ENCODE measurements around the gene EREG.
"Not testable (repeated sequence)": the region's sequence is repeated elsewhere in the genome, so short reads cannot be mapped to it uniquely, and the experiment has no call there.

The EREG gene

DNA sequence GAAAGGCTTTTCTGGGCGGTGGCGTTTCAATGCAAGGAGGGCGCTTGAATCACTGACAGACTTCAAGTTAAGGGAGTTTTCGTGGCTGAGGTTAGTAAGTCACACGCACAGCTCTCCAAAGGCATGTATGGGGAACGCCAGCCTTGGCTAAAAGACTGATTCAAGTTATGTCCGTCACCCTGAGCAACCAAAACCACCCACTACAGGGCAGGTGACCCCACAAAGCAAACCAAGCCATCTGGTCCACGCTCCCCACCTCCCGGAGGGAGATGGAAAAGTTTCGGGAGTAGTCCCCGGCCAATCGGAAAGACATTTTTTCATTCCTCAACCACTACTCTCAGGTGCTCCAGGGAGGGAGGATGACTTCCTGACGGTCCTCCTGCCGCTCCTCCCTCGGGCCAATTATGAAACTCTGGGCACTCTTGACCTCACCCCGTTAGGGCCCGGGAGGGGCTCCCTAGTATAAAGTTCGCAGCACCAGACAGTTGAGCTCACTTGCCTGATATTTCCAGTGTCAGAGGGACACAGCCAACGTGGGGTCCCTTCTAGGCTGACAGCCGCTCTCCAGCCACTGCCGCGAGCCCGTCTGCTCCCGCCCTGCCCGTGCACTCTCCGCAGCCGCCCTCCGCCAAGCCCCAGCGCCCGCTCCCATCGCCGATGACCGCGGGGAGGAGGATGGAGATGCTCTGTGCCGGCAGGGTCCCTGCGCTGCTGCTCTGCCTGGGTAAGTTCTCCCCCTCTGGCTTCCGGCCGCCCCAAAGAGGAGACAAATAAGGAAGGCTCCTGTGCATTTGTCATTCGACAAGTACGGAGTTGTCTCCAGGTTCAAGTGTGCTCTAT is at the start of gene EREG:
TSS of gene EREG (plus strand) at position 494 of the 840 bp plus-strand sequence. CDS start at position 658, 164 bp downstream.
- DNase-seq, result no peak

DNA sequence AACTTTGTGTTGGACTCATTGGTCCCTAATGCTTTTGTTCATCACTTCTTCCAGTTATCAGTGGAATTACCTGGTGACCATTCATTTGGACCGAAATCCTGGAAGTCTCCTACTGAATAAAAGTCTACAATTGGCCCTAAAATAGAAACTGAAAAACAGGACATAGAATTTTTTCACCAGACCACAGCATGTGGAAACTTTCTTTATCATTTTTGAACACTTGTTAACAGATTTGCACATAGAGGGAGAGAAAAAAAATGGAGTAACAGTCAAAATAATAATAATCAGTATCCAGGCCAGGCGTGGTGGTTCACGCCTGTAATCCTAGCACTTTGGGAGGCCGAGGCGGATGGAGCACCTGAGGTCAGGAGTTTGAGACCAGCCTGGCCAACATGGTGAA is 49.6 kb upstream of the EREG start:
- DNase-seq, result no peak

DNA sequence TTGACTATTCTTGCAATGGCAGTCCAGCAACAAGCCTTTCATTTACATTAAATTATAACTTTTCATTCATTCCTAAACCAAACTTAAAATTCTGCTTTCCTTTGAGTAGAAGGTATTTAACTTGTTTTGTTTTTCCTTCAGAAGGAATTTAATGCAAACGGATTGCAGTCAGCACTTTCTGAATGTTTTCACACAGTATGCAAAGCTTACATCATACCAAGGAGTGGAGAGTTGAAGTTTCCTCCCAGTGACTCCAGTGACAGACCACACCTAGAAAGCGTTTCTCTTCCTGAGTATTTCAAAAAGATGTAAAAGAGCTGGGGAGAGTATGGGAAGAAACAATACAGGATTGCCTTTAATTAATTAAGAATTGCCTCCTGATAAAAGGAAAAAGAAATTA is 48.5 kb upstream of the EREG start:
- no peak for DNase-seq

- no peak for DNase-seq
These were observed 47.2 kb upstream of the EREG start for GRCh38 chr4:74317616-74318246.

DNA sequence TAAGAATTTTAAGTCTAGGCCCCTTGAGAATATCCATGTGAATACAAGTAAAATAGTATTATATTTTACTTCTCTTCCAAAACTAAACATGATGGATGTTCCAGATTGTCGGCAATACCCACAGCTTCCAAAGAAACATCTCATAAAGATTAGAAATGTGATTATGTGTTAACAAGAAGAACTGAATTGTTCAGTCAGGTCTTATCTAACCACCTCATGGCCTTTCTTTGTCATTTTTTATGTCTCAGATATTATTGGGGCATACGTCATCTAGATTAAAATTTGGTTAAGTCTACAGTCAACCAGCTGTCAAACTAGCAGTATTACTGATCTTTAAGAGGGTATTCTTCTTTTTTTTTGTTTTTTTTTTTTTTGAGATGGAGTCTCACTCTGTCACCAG is 46.7 kb upstream of the EREG start:
- DNase-seq, result no peak

- no peak for DNase-seq
These were observed 45.5 kb upstream of the EREG start for GRCh38 chr4:74319470-74319869.

- DNase-seq, result no peak
These were observed 44.3 kb upstream of the EREG start for GRCh38 chr4:74320559-74321118.

DNA sequence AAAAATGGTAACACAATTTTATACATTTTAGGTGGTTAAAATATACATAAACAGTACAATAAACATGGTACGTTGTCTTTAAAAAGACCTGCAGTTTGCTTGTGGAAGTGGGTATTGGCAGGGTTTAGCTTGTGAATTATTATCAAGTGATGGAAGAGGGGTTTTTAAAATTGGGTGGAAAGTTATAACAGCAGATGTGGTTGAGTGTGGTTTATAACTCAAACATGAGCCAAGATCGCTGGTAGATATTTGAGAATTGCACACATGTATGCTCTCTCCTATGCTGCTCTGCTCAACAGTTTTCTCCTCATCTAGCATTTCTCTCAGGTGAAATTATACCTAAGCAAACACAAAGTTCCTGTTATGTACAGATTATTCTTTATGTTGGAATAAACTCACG is 42.6 kb upstream of the EREG start:
- no peak for DNase-seq

DNA sequence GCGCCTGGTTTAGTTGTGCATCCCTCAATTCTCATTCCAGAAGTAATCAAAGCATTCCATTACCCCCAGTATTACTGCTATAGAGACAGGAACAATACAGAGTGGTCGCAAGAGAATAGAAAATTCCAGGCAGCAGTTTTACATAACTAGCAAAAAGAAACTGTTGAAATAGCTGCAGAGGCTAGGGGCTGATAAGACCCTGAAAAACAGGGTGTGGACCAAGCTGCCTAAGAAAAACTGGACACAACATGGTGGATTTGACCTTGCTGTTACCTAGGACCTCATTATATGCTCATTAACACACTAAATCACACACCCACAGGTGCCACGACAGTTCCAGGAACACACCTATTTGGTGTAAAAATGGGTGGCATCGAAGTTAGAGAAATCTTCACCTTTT is 41.3 kb upstream of the EREG start:
- DNase-seq, result no peak

DNA sequence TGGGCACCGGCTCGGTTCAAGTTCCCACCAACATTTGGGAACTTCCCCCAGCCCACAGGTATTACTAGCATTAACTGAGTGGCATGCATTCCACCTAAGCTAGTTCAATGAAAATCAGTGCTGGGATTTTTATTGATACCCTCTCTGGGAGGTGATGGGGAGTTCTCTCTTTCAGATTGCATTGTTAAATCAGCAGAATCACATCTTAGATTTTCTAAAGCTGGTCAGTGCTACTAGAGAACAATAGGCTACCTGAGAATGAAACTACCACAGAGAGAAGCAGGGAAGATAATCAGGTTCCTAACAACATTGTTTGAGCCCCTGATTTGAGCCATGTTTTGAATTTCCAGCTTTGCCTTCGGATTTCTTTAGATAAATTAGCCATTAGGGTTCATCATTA is 40.7 kb upstream of the EREG start:
- DNase-seq, result no peak

DNA sequence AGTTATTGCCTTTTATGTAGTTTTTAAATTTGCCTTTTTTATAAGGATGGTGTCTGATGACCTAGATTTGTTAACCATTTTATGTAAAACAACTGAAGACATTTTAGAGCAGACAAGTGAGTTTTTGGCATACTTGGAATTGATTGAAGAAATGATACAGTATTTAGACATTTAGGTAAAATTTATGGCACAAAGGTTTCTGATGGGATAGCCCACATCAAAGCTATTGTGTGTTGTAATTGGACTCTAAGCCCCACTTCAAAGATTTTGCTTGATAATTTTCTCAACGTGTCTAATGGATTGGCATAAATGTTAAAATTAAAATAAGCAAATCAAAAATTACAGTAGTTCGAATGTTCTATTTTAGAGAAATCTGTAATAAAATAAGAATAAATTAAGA is 39.1 kb upstream of the EREG start:
- no peak for DNase-seq

GRCh38 chr4:74327762-74328161 is 37.2 kb upstream of the EREG start:
- no peak for DNase-seq

- DNase-seq, result no peak
These were observed 36.4 kb upstream of the EREG start for GRCh38 chr4:74328501-74328900.

DNA sequence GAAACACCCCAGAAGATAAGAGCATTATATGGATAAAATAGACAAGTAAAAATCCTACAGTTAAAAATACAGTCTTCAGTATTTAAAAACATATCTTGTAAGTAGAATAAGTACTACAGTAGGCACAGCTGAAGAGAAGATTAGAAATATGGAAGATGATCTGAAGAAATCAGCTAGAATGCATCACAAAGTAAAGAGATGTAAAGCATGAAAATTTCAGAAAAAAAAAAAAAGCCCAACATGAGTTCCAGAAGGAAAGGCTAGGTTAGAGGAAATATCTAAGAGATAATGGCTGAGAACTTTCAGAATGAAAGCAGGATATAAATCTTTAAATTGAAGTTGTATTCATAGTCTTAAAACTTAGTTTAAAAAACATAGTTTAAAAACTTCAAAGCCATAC is 35.6 kb upstream of the EREG start:
- no peak for DNase-seq

DNA sequence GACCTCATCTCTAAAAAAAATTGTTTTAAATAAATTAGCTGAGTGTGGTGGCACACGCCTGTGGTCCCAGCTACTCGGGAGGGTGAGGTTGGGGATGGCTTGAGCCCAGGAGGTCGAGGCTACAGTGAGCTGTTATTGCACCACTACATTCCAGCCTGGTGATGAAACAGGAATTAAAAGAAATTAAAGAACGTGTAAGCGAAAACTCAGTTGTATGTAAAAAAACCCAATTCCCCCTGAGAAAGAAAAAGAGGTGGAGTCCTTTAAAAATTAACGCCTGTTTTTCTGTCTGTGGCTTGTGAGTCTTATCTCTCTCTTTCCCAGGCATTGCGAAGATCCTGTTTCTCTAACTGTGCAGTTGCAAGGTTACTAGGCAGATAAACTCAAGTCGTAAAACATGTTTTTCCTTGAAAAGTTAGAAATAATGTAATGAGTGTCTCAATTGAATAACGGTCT is 34.6 kb upstream of the EREG start:
- no peak for DNase-seq

GRCh38 chr4:74331252-74331651 is 33.7 kb upstream of the EREG start:
- no peak for DNase-seq

DNA sequence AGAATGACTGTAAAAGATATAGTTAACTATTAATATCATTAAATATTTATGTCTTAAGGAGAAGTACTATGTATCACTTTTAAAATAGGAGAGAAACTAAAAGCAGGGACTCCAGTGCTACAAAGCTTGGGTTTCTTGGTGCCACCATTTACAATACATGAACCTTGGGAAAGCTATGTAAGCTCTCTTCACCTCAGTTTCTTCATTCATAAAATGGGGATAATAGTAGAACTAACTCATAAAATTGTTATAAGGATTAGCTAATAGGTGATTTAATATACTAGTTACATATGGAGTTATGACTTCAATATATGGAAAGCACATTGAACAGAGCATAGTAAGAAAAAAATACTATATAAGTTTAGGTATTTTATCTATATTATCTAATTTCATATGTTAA is 33.0 kb upstream of the EREG start:
- DNase-seq, result no peak

- DNase-seq, result no peak
These were observed 30.3 kb upstream of the EREG start for GRCh38 chr4:74334636-74335035.

- no peak for DNase-seq
These were observed 29.5 kb upstream of the EREG start for GRCh38 chr4:74335341-74336021.

DNA sequence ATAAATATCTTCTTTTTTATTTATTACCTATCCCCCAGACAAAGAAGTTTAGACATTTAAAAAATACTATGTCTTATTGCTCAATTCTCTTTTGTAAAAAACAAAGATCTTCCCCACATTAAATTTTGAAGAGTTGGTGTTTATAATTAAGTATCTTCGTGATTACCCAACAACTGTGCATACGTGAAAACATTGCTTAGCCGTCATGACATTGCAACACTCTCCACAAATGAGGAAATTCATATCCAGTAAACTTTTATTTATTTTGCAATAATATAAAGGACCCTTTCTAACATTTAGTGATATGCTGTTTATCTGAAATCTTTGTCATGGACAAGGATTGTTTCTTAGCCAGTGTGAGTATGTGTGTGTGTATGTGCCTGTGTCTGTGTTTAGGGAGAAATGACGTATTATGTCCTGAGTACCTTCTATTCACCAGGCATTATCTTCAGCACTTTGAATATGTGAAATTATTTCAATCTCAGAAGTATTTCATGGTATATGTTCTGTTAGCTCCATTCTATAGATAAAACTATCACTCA is 26.1 kb upstream of the EREG start:
- DNase-seq, result no peak

GRCh38 chr4:74339501-74339900 is 25.4 kb upstream of the EREG start:
- DNase-seq, result no peak

GRCh38 chr4:74340421-74340820 is 24.5 kb upstream of the EREG start:
- not testable (repeated sequence) for DNase-seq

DNA sequence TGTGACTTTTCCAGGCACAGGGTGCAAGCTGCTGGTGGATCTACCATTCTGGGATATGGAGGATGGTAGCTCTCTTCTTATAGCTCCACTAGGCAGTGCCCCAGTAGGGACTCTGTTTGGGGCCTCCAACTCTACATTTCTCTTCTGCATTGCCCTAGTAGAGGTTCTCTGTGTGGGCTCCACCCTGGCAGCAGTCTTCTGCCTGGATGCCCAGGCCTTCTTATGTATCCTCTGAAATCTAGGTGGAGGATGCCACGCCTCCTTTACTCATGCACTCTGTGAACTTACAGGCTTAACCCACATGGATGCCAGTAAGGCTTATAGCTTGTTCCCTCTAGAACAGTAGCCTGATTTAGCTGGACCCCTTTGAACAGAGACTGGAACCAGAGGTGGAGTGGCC is 20.9 kb upstream of the EREG start:
- DNase-seq, result no peak

Measured in NCI-H2171 (cell line).